Stimulated activated CD4-positive, alpha-beta T cell treated with anti-CD3 and anti-CD28 coated beads, Interleukin-2, amount 100 ng/mL, for 4 hours (primary cell): ENCODE results near the gene PLXNA4.
"Not testable (repeated sequence)": the region's sequence is repeated elsewhere in the genome, so short reads cannot be mapped to it uniquely, and the experiment has no call there.

Experiments used
- DNase-seq: peaks from one replicate; pipeline ENCODE4 v3.0.0-alpha.2; 2020; ENCODE audit warnings: low read depth

PLXNA4 gene, protein sequence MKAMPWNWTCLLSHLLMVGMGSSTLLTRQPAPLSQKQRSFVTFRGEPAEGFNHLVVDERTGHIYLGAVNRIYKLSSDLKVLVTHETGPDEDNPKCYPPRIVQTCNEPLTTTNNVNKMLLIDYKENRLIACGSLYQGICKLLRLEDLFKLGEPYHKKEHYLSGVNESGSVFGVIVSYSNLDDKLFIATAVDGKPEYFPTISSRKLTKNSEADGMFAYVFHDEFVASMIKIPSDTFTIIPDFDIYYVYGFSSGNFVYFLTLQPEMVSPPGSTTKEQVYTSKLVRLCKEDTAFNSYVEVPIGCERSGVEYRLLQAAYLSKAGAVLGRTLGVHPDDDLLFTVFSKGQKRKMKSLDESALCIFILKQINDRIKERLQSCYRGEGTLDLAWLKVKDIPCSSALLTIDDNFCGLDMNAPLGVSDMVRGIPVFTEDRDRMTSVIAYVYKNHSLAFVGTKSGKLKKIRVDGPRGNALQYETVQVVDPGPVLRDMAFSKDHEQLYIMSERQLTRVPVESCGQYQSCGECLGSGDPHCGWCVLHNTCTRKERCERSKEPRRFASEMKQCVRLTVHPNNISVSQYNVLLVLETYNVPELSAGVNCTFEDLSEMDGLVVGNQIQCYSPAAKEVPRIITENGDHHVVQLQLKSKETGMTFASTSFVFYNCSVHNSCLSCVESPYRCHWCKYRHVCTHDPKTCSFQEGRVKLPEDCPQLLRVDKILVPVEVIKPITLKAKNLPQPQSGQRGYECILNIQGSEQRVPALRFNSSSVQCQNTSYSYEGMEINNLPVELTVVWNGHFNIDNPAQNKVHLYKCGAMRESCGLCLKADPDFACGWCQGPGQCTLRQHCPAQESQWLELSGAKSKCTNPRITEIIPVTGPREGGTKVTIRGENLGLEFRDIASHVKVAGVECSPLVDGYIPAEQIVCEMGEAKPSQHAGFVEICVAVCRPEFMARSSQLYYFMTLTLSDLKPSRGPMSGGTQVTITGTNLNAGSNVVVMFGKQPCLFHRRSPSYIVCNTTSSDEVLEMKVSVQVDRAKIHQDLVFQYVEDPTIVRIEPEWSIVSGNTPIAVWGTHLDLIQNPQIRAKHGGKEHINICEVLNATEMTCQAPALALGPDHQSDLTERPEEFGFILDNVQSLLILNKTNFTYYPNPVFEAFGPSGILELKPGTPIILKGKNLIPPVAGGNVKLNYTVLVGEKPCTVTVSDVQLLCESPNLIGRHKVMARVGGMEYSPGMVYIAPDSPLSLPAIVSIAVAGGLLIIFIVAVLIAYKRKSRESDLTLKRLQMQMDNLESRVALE (N-terminal part only)

DNA sequence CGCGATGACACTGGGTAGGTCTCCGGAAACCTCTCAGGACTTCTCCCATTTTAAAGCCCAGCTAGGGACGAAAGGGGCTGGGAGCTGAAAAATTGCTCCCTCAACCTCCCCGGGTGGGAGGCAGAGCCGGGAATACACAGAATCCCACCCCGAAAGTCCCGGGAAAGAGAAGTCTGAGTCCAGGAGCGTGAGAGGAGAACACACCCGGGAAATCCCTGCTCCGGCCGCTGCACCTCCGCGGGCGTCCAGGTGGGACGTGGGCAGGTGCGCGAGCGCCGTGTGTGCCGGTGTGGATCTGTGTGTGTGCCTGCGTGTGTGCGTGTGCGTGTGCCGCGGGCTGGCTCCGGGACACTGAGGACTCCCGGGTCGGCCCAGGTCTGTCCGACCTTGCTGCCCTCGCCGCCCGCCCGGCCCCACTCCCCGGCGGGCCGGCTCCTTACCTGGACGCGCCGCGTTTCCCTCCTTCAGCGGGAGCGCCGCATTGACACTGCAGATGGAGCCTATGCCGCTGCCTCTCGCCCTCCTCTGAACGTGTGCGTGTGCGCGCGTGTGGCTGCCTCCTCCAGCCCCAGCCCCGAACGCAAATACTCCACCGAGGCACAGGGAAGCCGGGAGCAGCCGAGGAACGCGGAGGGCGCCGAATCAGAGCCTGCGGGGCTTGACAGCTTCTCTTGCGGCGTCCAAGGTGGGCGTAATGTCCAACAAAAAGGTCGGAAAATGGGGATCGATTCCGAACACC lies at the start of gene PLXNA4:
TSS of gene PLXNA4 (minus strand) at position 489 of the 739 bp plus-strand sequence. CDS start 67,777 bp downstream, outside the sequence.
- no peak for DNase-seq

DNA sequence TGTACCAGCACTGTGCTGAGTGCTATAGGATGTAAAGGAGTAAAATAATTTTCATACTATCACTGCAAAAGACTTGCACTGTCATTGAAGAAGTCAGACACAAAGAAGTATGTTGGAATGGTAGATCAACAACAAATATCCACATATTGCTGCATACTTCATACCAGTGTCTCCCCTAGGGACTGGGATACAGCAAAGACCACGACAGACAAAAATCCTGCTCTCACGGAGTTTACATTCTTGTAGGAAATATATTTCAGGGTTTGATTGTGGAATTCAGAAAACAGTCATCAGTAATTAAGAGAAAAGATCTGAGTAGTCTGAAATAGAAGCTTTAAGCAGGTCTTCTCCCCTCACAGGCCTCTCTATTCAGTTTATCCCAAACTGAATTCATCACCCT lies 49.4 kb upstream of the PLXNA4 start:
- no peak for DNase-seq

DNA sequence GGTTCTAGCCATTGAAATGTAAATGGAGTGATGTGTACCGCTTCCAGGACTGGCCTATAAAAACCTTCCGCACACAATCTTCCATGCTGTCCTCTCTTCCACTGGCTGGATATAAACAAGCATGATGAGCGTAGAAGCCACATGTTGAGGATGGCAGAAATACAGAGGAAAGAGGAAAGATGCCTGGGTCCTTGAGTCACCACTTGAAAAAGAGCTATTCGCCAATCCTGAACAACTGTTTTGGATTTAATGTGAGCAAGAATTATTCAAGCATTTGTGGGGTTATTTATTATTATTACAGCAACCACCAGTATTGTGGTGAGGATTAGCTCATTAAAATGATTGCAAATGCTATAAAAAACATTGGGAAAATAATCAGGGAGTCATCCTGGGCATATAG lies 45.8 kb upstream of the PLXNA4 start:
- DNase-seq: no peak

DNA sequence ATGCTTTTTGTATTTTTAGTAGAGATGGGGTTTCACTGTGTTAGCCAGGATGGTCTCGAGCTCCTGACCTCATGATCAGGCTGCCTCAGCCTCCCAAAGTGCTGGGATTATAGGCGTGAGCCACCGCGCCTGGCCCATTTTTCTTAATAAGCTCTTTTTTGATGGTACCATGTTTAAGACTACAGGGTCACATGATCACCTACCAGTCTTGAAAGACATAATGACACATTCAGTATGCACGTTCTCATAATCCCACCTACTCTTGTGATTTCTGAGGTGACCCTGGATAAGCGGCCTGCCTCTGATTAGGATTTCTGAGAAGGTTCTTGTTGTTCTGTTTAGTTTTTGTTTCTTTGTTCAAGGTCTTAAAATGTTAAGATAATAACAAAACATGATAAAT lies 43.7 kb upstream of the PLXNA4 start:
- DNase-seq: no peak

DNA sequence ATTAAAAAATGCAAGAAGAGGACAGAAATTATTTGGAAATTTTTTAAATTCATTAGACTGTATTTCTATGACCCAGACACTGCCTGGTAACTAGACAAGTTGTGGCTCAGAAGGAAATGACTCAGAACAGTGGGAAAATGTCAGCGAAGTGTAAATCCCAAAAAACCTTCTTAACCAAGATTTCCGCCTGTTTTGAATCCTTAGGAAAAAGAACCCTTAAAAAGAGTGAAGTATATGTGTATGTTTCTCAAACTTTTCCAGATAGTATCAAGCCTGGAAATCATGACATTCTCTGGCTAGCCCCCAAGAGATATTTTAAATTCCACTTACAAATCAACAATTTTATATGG lies 42.7 kb upstream of the PLXNA4 start:
- DNase-seq: no peak

DNA sequence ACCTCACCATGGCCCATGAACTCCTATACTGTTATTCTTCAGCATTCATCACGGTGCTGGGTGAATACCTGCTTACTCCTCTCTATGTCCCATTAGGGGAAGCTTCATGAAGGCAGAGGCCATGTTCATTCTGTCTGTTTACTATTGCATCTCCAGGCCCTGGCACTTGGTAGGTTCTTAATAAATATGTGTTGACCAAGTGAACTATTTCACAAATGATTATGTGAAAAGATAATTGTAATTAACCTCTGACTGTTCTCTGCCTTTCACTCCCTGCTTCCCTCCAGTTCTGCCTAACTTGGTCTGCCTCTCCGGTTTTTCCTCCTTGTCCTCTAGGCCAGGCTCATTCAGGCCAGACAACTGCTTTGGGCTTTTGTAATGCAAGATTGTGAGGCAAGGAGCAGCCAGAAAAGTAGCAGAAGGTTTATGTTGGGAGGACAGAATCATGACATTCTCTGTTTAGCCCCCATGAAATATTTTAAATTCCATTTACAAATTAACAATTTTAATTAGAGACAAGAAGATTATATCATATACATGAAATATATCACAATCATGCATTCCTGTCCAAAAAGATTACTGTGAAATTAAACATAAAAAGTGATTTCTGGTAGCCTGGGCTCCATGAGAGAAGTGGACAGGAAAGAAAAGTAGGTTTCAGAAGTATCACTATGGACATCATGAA lies 42.1 kb upstream of the PLXNA4 start:
- no peak for DNase-seq

DNA sequence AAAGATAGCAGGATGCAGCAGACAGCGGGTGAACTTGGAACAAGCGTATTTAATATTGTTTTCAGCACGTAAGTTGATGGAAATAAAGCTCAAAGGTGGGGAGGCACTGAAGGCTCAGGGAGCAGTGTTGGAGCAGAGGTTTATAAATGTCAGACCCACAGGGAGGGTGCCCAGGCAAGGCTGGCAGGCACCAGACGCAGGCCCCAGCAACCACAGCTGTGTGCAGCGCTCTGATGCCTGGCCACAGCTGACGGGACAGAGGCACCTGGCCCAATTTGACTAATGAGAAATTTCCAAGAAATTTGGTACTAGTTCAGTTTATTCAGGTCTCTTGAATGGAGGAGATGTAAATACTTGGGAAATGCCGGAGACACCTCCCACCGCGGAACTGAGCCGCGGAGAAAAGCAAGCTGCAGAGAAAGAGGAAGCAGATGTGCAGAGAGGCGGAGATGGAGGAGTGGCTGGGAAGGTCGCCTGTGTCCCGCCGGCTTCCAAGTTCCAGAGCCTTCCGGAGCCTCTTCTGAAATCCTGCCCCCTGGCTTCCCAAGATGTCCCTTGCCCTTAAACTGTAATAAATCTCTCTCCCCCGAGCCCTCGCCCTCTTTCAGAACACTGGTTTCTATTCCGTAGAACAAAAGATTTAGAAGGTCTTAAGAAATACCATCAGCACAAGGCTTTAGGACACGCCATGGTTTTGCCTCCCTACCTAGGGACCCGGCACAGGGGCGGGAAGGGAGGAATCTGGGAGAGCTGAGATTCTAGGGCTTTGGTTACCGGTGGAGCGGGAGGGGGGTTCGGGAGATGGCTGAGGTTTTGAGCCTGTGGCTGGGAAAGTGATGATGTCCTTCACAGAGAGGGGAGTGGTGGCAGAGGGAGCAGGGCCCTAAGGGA lies 38.4 kb upstream of the PLXNA4 start:
- no peak for DNase-seq

DNA sequence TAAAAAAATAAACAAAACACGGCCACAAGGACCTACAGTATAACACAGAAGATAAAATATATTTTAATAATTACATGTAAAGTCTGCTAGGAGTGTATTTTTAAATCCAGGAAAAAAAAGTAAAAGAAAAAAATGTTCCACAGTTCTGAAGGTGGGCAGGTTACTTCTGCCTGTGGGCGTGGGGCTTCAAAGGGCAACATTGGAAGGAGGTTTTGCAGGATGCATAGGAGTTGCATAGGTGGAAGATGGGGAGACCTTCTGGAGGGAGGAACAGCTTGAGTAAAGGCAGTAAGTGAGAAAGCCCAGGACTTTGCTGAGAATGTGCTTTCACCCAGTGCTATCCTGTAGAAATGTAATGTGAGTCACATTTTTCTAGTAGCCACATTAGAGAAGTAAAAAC lies 37.5 kb upstream of the PLXNA4 start:
- no peak for DNase-seq

DNA sequence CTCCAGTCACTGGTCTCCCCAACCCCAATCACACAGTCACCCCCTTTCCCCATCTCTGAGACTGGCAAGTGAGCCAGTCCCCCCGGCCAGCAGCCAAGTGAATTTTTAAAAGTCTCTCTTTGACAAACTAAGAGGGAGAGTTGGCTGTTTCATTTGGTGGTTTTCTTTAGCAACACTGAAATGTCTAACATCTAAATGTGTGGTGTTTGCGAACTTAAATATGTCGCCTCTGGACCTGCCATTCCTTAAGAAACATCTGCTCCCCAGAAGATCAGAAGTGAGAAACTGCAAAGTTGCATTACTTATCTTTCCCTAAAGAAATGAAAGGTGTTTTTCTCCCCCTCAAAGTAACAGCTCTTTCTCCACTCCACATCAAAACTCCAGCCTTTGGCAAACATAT lies 34.7 kb upstream of the PLXNA4 start:
- DNase-seq: no peak

DNA sequence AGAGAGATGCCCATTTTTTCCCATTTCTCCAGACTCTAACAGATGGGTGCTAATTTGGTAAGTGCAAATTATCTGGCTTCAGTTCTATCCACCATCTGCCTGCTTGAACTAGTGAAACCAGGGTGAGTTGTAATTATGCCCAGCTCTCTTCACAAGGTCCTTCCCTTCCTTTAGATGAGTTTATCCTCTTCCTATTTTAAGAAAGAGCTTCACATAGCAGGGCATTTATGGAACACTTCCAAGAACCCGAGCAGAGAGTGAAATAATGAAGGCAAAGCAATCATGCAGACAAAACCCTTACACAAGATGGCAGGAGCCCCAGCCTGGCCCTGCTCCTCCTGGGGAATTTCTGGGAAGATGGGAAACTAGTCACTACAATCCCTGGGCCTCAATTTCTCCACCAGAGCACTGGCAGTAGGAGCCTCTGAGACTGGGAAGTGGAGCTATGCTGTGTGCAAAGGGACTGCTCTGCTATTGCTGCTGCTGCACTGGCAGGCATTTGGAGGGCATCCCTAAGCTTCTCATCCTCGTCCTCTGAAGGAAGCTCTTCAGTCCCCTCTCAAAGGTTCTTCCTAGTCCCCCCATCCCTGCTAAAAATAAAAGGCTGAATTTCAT lies 33.7 kb upstream of the PLXNA4 start:
- no peak for DNase-seq

DNA sequence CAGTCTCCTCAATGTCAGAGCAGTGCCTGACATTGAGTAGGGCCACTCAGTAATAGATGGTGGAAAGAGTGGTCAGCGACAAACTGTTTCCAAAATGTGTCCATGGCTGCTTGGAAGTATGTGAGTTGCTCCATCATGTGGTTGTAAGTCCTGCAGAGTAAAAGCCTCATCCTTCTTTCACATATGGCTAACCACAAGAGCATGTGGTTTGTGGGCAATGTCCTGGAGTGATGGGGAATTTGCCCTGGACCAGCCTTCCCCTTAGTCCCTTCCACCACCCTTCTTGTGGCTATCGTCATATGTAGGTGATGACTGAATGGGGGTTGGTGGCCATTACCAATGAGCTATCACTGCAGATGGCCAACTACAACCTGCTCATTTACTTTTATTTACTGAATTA lies 33.0 kb upstream of the PLXNA4 start:
- no peak for DNase-seq

DNA sequence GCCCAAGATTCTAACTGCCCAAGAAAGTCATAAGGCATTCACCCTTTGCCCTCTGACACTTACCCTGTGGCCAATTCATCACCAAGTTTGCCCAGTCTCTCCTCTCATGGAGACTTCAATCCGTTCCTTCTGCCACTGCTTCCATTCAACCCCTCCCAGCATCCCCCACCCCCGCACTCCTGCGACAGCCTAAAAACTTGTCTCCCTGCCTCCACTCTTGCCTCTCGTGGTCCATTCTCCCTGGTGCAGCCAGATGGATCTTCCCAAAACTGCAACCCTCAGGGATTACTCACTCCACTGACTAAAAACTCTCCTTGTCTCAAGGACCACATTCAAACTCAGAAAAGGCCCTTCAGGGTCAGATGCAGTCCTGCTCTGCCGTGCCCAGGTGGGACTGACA lies 32.3 kb upstream of the PLXNA4 start:
- DNase-seq: no peak

DNA sequence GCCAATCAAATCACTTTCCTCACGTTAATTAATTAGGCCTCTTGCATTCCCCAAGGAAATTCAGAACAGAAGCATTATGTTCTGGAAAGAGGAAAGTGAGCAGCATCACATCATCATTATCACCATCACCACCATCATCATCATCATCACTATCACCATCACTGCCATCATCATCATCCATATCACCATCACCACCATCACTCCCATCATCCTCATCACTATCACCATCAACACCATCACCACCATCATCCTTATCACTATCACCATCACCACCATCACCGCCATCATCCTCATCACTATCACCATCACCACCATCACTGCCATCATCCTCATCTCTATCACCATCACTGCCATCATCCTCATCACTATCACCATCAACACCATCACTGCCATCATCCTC lies 31.4 kb upstream of the PLXNA4 start:
- DNase-seq: no peak

DNA sequence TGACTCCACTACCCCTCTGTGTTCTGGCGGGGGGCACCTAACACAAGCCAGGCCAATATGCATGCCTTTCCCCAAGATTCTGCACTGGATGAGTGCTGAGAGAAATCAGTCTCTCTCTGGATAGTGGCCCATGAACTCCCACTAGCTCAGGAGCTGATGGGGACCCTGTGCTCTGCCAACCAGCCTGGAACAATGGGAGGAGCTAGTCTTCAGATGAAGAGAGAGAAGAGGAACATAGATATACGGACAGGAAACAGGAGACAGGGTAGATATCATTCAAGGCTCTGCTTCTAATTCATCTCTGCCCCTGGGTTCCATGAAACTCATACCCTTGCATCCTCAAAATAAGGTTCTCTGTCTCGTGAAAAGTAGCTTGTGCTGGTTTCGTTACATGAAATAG lies 27.9 kb upstream of the PLXNA4 start:
- DNase-seq: no peak

DNA sequence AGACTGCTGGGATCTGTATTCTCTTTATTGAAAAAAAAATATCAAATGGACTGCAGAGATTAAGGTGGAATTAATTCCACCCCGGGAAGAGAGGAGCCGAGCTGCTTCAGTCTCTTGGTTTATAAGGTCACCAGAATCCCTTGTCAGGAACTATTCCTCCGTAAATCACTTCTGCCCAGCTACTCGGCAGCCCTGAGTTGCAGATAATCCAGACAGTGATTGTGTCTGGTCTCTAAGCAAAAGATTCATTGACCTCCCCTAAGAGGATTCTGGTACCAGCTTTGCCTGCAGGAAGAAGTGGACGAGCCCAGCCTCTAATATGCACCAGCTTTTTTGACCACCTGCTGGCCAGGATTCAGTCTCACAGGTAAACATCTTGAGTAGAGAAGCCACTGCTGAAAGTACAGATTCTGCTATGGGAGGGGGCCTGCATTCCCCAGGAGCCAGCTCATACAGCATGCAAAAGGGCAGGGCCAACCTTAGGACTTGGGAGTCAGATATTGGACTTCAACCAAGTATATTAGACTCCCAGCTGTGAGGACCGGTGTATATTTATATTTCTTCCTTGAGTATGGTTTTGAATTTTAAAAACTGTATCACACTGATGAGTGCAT lies 27.1 kb upstream of the PLXNA4 start:
- DNase-seq: no peak

DNA sequence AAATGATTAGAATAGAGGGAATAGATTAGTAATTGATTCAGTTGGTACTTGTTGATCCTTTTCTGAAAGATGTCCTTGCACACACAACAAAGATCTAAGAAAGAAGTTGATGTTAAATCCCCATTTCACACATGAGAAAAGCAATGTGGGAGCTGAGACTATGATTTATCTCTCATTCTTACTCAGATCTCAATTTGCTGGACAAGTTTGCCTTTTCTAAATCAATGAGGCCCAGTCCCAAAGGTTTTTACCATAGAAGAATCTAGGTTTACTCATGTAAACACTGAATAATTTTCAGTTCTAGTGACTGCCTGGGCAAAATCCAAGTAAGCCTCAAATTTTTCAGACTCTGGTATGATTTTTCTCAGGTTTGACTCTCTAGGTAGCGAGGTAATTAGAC lies 25.5 kb upstream of the PLXNA4 start:
- DNase-seq: no peak

DNA sequence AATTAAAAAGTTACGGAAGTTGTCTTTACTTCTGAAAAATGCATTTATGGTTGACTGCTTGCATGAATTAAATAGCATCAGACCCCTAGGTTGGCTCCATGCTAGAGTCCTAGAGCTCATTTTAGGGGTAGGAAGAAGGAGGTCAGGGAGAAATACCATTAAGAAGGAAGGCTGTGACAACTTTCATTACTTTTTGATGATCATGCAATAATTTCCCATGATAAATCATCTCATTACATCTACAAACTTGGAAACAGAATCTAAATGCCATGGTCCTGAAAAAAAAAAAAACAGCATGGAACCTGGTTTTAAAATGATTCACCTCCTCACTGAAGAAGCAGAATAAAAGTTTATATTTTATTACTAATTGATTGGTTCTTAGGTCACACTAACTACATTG lies 20.3 kb upstream of the PLXNA4 start:
- DNase-seq: no peak

DNA sequence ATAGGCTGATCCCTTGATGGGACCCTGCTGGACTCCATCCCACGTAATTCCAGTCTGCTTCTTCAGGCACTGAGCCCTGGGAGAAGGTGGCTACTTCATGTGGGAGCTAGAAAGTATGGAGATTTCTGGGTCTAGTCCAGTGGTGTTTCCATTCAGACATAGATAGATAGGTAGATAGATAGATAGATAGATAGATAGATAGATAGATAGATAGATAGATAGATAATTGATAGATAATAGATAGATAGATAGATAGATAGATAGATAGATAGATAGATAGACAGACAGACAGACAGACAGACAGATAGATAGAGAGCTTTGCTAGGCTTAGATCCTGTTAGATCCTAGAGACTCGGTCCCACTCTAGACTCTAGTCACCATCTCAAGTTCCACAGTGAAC lies 18.5 kb upstream of the PLXNA4 start:
- not testable (repeated sequence) for DNase-seq

DNA sequence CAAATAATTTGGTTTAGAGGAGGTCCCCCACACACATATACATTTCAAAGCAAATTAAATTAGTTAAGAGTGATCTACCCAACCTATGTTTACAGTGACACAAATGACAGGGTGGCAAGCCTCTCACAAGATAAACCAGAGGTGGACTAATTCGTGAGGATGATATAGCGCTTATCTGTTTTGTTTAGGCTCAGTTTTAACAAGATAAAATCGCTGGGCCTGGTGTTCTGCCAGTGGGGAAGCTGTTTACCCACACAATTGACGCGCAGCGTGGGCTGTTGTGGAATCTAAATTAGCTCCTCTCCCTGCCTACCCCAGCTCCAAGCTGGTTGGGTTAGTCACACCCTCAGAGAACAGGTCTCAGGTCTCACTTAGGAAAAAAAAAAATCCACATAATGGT lies 16.7 kb upstream of the PLXNA4 start:
- DNase-seq: no peak
